ENCODE measurements around the gene SPRING1. TPM values are rescaled to one million over a fixed set of nuclear protein-coding genes. Genes with fewer than 3 reads are reported as not detected.
"Not testable (repeated sequence)": the region's sequence is repeated elsewhere in the genome, so short reads cannot be mapped to it uniquely, and the experiment has no call there.

The SPRING1 gene
- total and polyA plus RNA-seq, 7 donors: 10.5 to 38.6 (median 16.7) TPM

DNA sequence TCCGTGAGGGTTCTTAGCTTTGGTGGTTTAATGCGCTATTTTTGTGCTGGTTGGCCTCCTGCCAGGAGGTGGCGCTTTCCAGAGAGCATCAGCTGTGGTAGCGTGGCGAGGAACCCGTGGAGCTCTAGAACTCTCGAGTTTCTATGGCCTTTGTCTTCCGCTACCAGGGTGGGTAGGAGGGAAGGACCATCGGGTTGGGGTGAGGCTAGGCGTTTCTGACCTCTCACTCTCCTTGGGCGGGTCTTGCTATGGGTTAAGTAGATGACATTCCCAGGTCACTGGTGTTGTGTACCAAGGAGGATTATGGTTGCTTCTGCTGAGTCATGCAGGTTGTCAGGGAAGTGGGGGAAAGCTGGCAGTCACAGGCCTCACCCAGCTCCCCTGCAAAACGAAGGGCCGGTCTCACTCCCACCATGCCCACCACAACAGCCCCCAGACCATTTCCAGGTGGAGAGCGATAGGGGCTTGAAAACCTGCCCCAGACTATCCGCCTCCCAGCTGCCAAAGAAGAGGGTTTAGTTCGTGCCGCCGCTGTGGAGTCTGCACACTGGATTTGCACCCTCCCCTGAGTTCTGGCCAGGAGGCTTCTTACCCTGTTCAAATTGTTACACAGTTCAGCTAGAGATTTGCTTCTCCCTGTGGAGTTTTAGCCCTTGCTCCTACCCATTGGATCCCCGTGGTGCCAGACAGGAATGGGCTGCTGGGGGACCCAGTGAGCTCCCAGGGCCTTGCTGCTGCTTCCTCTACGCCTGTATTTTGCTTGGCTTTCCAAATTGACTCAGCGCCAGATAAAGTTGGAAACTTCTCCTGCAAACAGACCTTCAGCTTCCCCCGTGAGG is 22.1 kb upstream of the SPRING1 start:
- intact Hi-C loops (cut with DNase I): no loop called here
- Histone ChIP-seq H3K36me3 (no peaks in the 10 kb centered on the region), H3K9me3 (no peaks in the 10 kb centered on the region), H3K27me3 (no peaks in the 10 kb centered on the region), H3K27ac (no peak overlapping the region), H3K4me3 (no peak overlapping the region), H3K4me1 (no peaks in the 10 kb centered on the region)
- no peak for TF ChIP-seq POLR2A (IDR thresholded peaks at IDR 0.05)
- TF ChIP-seq EP300 (IDR thresholded peaks at IDR 0.05): no peak
- TF ChIP-seq CTCF (IDR thresholded peaks at IDR 0.05): no peak
- no peak for TF ChIP-seq POLR2AphosphoS5 (IDR thresholded peaks at IDR 0.05)
- peak; percentile 41 for DNase-seq
- WGBS, 2 donors: 74 to 89% methylated on average over 22 of the region's 22 CpGs

GRCh38 chr12:116754783-116755182 is 16.9 kb upstream of the SPRING1 start:
- H3K27ac ChIP-seq; DNase-seq; H3K4me3 ChIP-seq; H3K9me3 ChIP-seq; intact Hi-C loops (cut with DNase I); H3K27me3 ChIP-seq; H3K4me1 ChIP-seq; H3K36me3 ChIP-seq: not testable (repeated sequence)
- 81 to 93% methylated on average over 1 of the region's 1 CpG for WGBS, 2 donors

GRCh38 chr12:116754097-116754496 is 16.2 kb upstream of the SPRING1 start:
- not testable (repeated sequence) for H3K4me1 ChIP-seq

GRCh38 chr12:116750298-116750697 is 12.4 kb upstream of the SPRING1 start:
- H3K9me3 ChIP-seq: no peaks in the 10 kb centered on the region
- no peak for TF ChIP-seq CTCF (IDR thresholded peaks at IDR 0.05)
- no peak for TF ChIP-seq EP300 (IDR thresholded peaks at IDR 0.05)
- no peak for TF ChIP-seq POLR2A (IDR thresholded peaks at IDR 0.05)
- no peak for TF ChIP-seq POLR2AphosphoS5 (IDR thresholded peaks at IDR 0.05)
- DNase-seq: no peak
- H3K36me3 ChIP-seq: no peaks in the 10 kb centered on the region
- no peaks in the 10 kb centered on the region for H3K4me1 ChIP-seq
- H3K4me3 ChIP-seq: no peak overlapping the region
- 94 to 96% methylated on average over 4 of the region's 4 CpGs for WGBS, 2 donors
- H3K27me3 ChIP-seq: no peaks in the 10 kb centered on the region
- intact Hi-C loops (cut with DNase I): no loop called here
- H3K27ac ChIP-seq: no peak overlapping the region

More at GRCh38 chr12:116754097-116754496, 16.2 kb upstream of the SPRING1 start:
- H3K4me3 ChIP-seq; H3K27ac ChIP-seq; H3K36me3 ChIP-seq; H3K9me3 ChIP-seq; H3K27me3 ChIP-seq; intact Hi-C loops (cut with DNase I): not testable (repeated sequence)
- peak; percentile 12 for DNase-seq
- 93 to 95% methylated on average over 5 of the region's 5 CpGs for WGBS, 2 donors

- no peak overlapping the region for H3K27ac ChIP-seq
- no peak for DNase-seq
- no peaks in the 10 kb centered on the region for H3K9me3 ChIP-seq
- 95 to 96% methylated on average over 26 of the region's 26 CpGs for WGBS, 2 donors
- H3K27me3 ChIP-seq: no peaks in the 10 kb centered on the region
- H3K36me3 ChIP-seq: no peaks in the 10 kb centered on the region
- no peak for TF ChIP-seq POLR2A (IDR thresholded peaks at IDR 0.05)
- TF ChIP-seq EP300 (IDR thresholded peaks at IDR 0.05): no peak
- TF ChIP-seq CTCF (IDR thresholded peaks at IDR 0.05): no peak
- no peak for TF ChIP-seq POLR2AphosphoS5 (IDR thresholded peaks at IDR 0.05)
- H3K4me3 ChIP-seq: no peak overlapping the region
- H3K4me1 ChIP-seq: no peaks in the 10 kb centered on the region
- intact Hi-C loops (cut with DNase I): no loop called here
These were observed 12.0 kb upstream of the SPRING1 start for GRCh38 chr12:116749884-116750283.

GRCh38 chr12:116745554-116745953 is 7.7 kb upstream of the SPRING1 start:
- H3K9me3 ChIP-seq: no peaks in the 10 kb centered on the region
- no peaks in the 10 kb centered on the region for H3K4me1 ChIP-seq
- no peak overlapping the region for H3K4me3 ChIP-seq
- no peak overlapping the region for H3K27ac ChIP-seq
- TF ChIP-seq POLR2A (IDR thresholded peaks at IDR 0.05): no peak
- TF ChIP-seq EP300 (IDR thresholded peaks at IDR 0.05): no peak
- H3K27me3 ChIP-seq: no peaks in the 10 kb centered on the region
- DNase-seq: no peak
- intact Hi-C loops (cut with DNase I): no loop called here
- no peaks in the 10 kb centered on the region for H3K36me3 ChIP-seq
- WGBS, 2 donors: 90 to 97% methylated on average over 4 of the region's 4 CpGs

All from sigmoid colon (tissue), 7 donors.